IPS DF 4.7 (cell line): Measurements from ENCODE around the gene MAN1C1.

Source experiments
- DNase-seq: peaks from one replicate; pipeline ENCODE4 v3.0.0-alpha.2; 2013; ENCODE audit warnings: low spot score; ENCODE audit errors: extremely low read depth

The MAN1C1 gene

GRCh38 chr1:25737130-25737529 is 120.5 kb downstream of the MAN1C1 start:
- no peak for DNase-seq

GRCh38 chr1:25738499-25738898 is 121.9 kb downstream of the MAN1C1 start:
- DNase-seq: no peak

GRCh38 chr1:25739341-25739740 is 122.8 kb downstream of the MAN1C1 start:
- DNase-seq: no peak

- no peak for DNase-seq
Observed at GRCh38 chr1:25740071-25740470, 123.5 kb downstream of the MAN1C1 start.

GRCh38 chr1:25742316-25742715 is 125.7 kb downstream of the MAN1C1 start:
- no peak for DNase-seq

- no peak for DNase-seq
Observed at GRCh38 chr1:25743164-25744139, 126.9 kb downstream of the MAN1C1 start.

- DNase-seq: peak; percentile 46
Observed at GRCh38 chr1:25744140-25744581, 127.6 kb downstream of the MAN1C1 start.

- DNase-seq: no peak
Observed at GRCh38 chr1:25744636-25745425, 128.2 kb downstream of the MAN1C1 start.

- no peak for DNase-seq
Observed at GRCh38 chr1:25746299-25747045, 129.9 kb downstream of the MAN1C1 start.

- no peak for DNase-seq
Observed at GRCh38 chr1:25747046-25747719, 130.6 kb downstream of the MAN1C1 start.

GRCh38 chr1:25748531-25749205 is 132.1 kb downstream of the MAN1C1 start:
- no peak for DNase-seq

- DNase-seq: no peak
Observed at GRCh38 chr1:25750923-25751605, 134.5 kb downstream of the MAN1C1 start.

- DNase-seq: no peak
Observed at GRCh38 chr1:25754470-25755181, 138.0 kb downstream of the MAN1C1 start.

- DNase-seq: no peak
Observed at GRCh38 chr1:25755475-25756125, 139.0 kb downstream of the MAN1C1 start.

- no peak for DNase-seq
Observed at GRCh38 chr1:25756215-25756614, 139.6 kb downstream of the MAN1C1 start.

- DNase-seq: no peak
Observed at GRCh38 chr1:25757151-25757845, 140.7 kb downstream of the MAN1C1 start.

- no peak for DNase-seq
Observed at GRCh38 chr1:25757846-25758185, 141.2 kb downstream of the MAN1C1 start.

- DNase-seq: no peak
Observed at GRCh38 chr1:25758466-25759070, 142.0 kb downstream of the MAN1C1 start.
